NK-92 (cell line): ENCODE measurements around the gene INSYN2B.

Source experiments
- DNase-seq: peaks from one replicate; lab custom pipeline; 2025; ENCODE audit not compliant: unreplicated experiment; lab: John Stamatoyannopoulos, UW

Gene INSYN2B

DNA sequence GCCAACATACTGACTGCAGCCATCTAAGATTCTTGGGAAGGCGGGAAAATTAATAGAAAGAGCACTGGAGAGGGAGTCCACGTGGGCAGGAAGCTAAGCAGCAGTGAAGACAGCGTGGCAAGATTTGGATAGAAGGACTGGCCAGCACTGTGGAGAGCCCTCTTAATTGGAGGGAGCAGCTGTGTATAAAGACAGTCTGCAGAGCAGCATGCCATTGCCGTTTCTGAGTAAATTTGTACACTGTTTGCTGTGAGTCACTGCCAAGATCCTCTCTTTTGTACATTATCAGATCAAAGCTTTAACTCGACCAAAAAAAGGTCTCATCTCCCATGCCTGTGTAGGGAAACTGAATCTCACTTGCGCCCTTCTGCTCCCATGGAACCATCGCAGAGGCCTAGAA, 45.3 kb downstream of the INSYN2B start:
- no peak for DNase-seq

DNA sequence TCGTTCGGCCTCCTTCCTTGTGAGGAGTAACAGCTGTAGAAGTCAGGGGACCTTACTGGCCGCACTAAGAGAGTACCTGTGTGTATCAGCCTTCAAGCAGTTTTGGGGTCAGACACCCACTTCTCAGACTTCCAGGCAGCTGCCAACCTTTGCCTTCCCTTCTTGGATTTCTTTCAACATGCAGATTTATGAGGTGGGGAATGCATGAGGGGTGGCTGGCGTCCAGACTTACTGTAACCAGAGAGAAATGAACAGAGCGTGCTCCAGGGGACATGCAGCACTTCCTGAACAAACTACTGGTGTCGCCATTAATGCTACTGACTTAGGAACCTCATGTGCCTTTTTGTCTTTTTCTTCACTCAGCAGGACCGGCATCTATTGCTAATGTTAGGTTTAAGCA, 46.7 kb downstream of the INSYN2B start:
- no peak for DNase-seq

DNA sequence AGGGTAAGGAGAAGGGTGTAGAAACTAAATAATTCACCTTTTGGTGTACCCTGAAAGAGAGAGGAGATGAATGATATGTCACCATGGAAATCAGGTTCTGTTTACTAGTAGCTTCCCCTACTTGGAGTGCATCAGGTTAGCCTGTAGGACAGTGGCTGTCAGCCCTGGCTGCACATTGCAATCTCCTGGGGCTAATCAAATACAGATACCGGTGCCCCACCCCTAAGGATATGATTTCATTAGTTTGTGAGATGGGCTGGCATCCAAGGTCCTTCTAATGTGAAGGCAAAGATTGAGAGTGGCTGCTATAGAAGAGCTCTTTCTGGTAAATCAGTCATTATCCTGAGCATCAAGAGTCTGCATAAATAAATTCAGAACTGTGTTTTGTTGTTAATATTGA, 47.2 kb downstream of the INSYN2B start:
- DNase-seq: no peak

DNA sequence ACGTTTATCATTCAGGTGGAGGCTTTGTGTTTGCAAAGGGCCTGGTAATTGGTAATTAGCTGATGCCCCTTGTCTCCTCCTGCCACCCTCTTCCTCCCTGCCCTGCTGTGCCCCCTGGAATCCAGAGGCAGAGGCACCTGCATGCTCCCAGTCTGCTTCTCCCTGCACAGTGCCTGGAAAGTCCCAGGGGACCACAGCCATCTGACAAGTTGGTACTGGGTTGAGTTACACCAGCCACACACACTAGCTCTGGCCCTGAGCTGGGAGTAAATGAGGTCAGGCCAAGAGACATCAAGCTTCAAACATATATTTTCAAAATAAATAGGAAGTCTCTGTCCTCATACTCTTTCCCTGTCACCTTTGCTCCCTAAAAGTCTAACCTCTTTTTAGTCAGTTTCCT, 56.3 kb downstream of the INSYN2B start:
- no peak for DNase-seq

DNA sequence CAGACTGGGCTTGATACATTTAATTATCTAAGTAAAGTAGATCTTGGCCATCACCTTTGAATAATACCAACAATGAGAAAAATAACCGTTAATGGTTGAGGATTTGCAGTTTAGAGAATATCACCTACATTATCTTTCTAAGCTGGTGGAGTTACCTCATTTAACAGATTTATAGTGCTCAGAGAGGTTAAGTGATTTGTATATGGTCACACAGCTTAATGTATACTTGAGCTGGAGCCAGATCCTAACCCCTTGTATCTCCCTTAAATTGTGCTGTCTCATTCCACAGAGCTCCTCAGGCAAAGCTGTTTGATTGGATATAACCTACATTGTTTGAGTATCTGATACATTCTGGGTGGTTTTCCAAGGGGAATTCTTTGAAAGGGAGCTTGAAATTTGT, 57.8 kb downstream of the INSYN2B start:
- no peak for DNase-seq

DNA sequence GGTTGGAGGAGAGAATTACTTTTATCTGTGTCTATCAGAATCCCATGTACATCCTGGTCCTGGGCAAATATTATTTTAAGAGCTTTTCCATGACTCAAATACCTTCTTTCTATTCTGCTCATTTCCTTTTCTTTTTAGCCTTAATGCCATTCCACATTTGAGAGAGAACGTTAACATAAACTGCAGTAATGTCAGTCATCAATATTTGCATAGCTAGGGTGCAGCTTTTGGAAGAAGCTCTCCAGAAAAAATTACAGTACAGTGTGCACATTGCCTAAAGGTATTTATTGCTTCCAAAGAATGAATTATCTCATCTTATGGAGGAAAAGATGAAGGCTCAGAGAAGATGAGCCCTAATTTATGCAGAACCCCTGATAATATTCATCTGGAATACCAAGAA, 58.3 kb downstream of the INSYN2B start:
- DNase-seq: no peak

DNA sequence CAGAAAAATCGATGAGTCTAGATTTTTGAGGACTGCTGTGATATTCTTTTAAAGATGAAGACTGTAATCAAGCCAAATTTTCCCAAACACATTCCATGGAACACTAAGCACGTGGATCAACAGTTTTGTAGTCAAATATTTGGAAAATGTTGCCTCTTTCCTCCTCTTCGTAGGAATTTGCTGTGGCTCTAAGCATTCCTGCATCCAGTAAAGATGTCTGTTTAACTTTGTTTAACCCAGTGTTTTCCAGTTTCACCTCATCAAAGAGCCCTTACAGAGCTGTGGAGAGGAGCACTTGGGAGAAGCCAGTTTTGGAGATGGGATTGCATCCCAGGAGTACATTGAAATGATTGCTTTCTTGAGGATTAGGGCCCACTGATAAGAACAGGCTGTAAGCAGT, 58.9 kb downstream of the INSYN2B start:
- no peak for DNase-seq

DNA sequence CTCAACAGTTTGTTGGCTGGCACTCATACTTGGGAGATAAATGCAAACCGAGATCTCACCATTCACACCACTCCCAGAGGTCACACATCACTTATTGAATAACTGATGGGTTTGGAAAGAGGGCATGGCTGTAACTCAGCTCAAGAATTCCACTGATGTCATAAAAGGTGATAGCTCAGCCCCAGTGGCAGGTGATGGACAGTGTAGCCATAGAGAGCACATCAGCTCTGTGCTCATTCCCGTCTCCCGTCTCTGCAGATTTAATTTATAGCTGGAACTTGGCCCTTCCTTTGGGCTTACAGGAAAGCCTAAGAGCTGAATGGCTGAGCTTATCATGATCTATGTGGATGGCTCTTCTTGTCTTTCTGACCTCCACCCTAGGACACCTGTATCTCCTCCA, 59.8 kb downstream of the INSYN2B start:
- no peak for DNase-seq

DNA sequence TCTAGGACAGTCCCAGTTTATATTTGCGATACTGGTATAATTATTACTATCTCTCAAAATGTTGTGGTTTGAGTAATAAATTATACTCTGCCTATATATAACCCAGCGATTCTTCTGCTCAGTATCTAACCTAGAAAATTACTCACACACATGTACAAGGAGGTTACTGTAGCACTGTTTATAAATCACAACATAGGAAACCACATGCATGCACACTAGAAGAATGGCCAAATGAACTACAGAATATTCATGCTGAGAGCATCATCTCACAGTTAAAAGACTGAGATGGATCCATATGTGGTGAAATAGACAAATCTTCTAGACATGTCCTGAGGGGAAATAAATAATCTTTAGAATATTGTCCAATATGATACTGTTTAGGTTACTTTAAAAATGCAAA, 62.1 kb downstream of the INSYN2B start:
- no peak for DNase-seq

DNA sequence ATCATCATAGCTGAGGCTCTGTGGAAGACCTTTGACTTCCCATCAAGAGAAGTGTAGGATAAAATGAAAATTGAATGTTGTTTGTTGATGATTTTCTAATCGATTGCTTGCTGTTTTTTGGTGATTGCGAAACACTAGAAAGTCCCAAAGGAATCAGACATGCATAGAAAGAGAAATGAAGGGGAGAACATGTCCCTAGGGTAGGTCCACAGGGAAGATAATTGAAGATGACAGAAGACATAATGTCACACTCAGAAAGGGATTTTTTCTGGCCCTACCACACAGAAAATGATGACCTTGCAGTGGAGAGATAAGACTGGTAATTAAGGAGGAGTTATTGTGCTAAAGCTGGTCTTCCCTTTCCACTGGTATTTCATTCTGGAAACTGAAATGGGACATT, 62.8 kb downstream of the INSYN2B start:
- no peak for DNase-seq

DNA sequence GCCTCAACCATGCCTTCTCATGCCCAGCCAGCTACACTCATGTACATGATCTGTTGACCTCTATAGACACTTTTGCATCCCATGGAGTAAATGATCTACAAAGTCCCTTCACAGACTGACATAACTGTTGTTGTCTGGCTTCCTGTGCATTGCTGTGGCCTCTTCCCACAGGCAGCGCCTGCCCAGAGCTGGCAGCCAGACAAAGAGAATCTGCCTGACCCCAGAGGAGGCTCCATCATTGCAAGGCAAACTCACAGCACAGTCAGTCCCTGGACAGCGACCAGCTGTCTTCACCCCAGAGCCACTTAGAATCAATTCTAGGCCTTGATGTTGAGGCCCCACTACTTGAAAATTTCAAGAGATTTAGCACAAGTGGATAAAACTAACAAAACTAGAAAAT, 65.5 kb downstream of the INSYN2B start:
- no peak for DNase-seq

DNA sequence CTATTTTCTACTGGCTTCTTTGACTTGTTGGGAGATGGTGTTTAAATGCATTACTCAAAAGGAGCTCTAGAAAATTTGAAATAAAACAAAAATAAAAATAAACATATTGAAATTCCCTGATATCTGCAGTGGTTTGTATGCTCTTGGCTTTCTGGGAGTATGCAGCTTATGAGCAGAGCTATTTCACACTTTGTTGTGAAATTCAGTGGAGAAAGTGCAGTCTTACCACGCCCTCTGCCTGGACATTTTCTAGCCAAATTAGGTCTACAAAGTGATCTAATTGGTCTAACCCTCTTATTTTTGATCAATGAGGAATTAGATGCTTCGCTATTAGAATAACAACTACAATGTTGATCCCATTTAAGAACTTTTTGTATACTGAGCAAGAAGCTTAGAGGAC, 66.8 kb downstream of the INSYN2B start:
- no peak for DNase-seq

DNA sequence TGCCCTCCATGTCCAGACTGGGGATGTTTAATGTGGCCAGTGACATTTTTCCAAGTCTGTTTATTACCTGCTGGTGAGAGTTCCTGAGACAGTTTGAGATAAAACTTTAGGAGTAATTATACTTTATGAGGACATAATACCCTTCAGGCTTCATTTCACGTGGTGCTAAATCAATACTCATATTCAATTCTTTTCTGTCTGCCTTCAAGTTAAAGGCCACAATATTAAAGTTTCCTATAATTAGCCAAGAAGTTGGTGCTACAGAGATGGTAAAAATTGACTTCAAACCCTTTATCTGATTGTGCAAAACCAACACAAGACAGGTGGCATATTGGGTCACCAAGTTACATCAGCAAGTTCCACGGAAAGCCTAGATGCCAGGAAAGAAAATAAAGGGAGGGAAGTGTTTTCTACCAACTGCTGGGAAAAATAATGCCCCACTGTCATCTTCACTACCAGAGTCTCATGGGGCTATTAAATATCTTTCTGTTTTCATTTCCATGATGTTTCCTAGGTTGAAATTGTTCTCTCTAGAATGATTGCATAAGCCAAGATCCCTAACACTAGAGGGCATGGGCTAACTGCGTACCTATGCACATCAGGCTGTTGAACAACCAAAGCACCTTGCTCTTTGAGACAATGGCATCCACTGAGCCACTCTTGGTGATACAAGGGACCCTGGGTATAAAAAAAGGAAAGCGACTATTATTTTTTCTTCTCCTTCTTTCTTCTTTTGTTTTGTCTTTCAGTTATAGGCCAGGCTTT, 68.7 kb downstream of the INSYN2B start:
- DNase-seq: no peak

DNA sequence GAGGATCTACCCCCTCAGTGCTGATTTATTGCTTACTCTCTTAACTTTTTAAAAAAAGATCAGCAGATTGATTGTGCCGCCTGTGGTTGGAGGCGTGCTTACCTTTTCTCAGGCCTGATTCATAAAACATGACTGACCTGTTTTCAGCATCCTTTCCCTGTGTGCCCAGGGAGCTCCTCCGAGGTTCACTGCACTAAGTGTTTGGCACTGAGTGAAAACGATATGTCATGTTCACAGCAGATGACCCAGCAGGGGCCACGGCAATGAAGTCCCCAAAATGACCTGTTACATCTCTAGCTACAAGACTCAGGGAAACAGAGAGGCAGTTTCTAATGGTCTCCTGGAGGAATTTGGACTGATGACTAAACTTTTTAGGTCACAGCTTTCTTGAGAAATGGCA, 69.9 kb downstream of the INSYN2B start:
- DNase-seq: no peak

DNA sequence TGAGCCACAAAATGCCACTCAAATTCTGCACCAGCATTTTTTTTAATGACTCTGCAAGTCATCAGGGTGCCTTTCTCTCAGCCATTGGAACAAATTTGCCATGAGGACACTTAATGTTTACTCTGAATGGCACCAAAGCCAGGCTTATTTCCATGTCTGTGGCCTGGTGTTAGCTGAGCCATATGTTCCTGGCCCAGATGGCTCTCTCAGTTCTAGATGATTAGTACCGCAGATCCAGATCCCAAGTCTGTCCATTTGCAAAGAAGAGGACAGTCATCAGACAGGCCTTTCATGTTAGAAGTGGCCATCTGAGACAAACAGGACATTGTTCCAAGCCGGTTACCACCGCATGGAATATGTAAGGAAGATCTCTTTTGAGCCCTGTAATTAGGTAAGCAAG, 70.3 kb downstream of the INSYN2B start:
- no peak for DNase-seq

DNA sequence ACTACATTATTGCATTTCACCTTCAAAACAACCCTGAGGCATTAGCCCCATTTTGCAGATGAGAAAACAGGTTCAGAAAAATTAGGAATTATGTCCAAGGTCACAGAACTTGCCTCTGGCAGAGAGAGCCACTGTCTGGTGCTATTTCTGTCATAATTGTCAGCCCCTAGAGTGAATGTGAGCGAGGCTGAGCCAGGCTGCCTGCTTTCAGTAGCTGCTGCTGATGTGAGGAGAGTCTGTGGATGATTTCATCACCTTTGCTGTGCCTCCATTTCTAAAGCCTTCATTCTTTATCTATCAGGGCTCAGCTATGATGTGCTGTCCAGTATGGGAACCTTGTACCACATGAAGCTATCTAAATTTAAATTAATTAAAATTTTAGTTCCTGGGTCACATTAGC, 71.4 kb downstream of the INSYN2B start:
- no peak for DNase-seq

DNA sequence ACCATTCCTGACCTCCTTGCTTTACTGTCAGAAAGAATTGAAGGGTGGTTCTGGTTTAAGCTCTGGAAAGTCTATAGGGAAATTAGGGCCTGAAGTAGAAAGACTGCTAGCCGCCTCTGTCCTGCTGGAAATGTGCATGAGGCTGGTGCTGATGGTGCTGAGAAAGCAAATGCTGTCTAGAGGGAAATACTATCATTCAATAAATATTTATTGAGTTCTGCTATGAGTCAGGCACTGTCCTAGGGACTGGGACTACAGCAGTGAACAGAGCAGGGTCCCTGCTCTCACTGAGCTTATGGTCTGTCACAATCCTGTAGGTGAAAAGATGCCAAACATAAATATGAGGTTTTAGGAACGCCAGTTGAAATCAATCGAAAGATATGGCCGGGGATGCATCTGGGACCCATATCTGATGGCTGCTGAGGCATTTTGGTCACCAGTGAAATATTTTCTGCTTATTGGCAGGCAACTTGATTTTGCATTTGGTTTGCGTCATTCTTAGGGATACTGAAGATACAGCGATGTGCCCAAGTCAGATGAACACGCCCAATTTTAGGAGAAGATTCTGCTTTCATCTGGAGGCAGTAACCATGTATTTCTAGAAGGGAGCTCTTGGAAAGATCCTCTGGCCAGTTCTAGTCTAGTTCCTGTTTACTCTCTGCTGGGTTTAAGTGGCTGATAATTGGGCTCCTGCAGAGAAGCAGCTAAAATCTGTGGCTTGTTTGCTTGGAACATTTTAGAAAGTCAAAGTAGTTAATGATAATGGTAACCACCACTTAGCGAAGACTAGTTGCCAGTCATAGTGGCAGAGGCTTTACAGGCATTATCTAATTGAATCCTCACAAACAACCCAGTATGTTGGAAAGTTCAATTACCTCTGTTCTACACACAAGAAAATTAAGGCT, 73.3 kb downstream of the INSYN2B start:
- DNase-seq: no peak

DNA sequence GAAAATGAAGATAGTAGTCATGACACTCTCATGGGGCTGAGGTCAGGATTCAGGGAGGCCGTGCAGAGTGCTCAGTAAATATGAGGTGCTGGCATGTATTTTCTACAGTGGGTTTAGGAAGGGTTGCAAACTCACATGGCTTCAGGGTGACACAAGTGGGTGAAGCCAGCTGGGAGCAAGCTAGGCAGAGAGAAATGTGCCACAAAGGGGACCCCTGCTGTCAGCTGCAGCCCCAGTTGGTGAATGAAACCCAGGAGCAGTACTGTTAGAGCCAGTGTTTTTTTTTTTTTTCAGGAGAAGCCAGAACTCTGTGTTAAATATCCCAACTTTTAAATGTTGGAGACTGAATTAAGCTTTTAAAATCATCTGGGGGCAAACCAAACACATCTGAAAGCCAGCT, 75.3 kb downstream of the INSYN2B start:
- no peak for DNase-seq

DNA sequence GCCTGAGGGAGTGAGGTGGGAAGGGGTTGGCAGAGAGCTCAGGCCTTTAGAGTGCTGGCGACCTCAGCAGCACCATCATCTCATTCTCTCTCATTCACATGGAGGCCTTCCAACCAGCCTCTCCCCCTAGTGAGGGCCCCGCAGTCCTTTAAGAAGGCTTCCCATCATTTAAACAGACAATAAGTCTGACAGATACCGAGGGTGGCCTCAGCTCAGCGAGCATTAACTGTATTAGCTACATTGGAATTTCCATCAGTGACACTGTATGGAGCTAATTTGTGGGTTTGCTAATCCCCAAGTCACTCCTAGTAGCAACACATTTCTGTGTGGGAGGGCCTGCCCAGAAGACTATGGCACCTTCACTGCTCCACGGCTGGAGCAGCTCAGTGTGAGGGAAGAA, 75.8 kb downstream of the INSYN2B start:
- no peak for DNase-seq

DNA sequence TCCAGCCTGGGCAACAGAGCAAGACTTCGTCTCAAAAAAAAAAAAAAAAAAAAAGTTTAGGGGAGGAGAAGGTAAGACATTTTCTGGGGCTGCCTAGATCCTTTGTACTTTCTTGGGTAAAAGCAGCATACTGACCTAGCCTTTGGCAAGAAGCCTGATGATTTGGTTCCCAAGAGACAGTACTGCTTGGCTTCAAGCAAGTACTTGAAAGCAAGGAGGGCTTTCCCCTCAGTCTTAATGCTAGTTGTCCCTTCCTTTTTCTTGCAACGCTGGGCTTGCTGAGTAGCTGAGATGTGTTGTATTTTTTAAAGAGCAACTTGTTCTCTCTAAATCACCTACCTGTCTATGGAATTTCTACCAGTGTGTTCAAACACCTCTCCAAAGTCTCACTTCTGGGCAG, 76.2 kb downstream of the INSYN2B start:
- no peak for DNase-seq

DNA sequence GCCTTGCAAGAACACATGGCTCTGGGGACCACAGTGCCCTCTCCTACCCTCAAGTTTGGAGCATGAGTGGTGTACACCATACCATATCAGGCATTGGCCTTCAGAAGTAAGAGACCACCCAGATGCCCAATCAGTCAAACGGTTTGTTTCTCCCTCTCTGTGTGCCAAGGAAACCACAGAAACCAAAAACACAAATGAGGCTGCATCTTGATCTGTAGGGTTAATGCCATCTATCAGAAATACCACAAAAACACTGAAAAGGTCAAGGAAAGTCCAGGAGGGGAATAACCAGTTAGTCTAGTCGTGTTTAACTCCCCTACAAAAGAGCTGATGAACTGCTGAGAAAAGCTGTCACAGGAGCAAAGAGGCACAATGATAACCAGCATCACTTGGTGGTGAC, 78.4 kb downstream of the INSYN2B start:
- DNase-seq: no peak

DNA sequence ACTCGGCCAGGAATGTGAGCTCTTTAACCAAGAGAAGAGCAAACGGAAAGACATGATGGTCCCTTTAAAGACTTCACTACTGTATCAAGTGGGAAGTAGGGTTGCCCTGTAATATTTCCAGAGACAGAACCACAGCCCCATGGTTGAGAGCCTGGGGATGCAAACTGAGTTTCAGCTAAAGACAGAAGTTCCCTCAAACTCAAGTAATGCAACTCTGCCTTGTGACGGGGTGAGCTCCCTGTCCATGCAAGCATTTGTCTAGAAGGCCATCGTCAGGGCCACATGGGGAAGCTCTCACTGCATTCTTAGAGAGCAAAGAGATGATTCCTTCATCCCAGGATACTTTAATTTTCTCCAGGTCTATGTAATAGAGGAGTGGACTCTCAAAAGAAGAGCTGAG, 82.8 kb downstream of the INSYN2B start:
- no peak for DNase-seq

DNA sequence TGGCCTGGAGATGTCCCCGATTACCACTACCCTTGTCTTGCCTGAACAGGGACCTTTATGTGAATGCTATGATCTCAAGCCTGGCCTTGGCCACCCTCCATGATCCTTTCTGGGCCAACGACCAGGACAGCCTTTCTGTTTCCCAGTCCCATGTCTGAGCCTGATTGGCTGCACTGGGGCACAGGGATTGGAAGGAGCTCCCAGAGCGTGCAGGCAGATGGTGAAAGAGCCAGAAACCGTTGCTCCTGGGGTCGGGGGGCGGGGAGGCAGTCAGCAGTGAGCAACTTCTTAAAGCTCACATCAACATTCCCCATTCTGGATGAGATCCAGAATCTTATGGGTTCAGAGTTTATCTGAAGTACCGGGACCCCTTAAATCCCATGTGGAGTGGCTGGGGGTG, 84.4 kb downstream of the INSYN2B start:
- no peak for DNase-seq
